ENCODE results near the gene MAPK8IP2. TPM values are rescaled to one million over a fixed set of nuclear protein-coding genes. Genes with fewer than 3 reads are reported as not detected.
A peak's percentile ranks its signal among the peaks of the same experiment; 100 is the strongest.

The MAPK8IP2 gene
- total and polyA plus RNA-seq, 10 of the 15 experiments (the other 5 are each of a cell fraction or from before 2014, with no cell fraction given) = 0.01 to 0.13 (median 0.06) TPM; not detected in 4

DNA sequence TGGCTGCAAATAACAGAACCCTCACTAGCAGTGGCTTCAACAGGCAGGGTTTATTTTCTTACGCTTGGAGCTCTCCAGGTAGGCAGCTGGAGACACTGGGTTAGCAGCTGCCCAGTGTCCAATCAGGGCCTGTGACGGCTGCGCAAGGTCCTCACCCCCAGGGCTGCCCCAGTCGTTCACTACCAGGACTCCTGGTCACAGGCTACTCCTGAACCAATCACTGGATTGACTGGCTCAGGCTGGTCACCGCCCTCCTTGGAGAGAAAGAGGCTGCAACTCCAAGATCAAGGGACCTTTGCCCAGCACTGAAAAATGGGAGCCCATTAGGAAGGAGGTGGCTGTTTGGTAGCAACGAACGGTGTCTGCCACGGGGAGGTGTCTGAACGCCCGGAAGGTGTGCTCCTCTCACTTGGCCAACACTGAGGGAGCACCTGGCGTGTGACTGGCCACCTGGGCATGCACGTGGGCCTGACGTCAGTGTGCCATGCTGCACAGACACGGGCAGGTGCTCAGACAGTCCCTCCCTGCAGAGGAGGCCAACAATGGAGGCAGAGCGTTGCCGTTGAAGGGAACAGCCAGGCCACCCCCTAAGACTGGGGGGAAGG lies 22.2 kb downstream of the MAPK8IP2 start:
- H3K36me3 ChIP-seq (ENCODE audit: control insufficient read depth in 2 of 2, insufficient read depth in 2 of 2, low read length in 1 of 2) = no peaks in the 10 kb centered on the region; a peak in 2 of 4 replicates
- BruUV-seq (replicated peaks) = no TSS peak
- H3K27ac ChIP-seq (ENCODE audit: control insufficient read depth, insufficient read depth) = peak overlapping the region; percentile 97
- 82% methylated on average over 15 of the region's 16 CpGs for WGBS (ENCODE audit: insufficient coverage, insufficient replicate concordance, low lambda C conversion rate, missing lambda C conversion rate)
- peaks cover 10% of the 10 kb centered on the region for H3K79me2 ChIP-seq (ENCODE audit: control insufficient read depth, insufficient read depth, low read length)
- POLR2A ChIA-PET = interaction anchor here (0.9 to 1.3 kb wide), 2 partner anchors 82 to 95 kb away, joined by 3 to 4 read pairs; no protein-coding TSS in a partner anchor
- H3K4me2 ChIP-seq (ENCODE audit: control insufficient read depth, insufficient read depth) = peak overlapping the region; percentile 100
- H3K27me3 ChIP-seq (replicated peaks in 1 of 2; ENCODE audit: control insufficient read depth in 2 of 2, insufficient read depth in 2 of 2, low read length in 1 of 2) = no peaks in the 10 kb centered on the region
- no peaks in the 10 kb centered on the region for H4K20me1 ChIP-seq (ENCODE audit: control insufficient read depth, insufficient read depth)
- FAIRE-seq (no peak), ATAC-seq (no peak), DNase-seq (ENCODE audit: low read depth, low spot score) (no peak)
- CTCF ChIA-PET = interaction anchor here (0.8 to 3.3 kb wide), 9 partner anchors 11 to 309 kb away, joined by 3 to 32 read pairs (median 9); partner anchors contain the start of genes SCO2 and SYCE3
- SMC1A ChIA-PET (ENCODE audit: uncharacterized antibody, unreplicated experiment) = interaction anchor here (1.0 to 2.0 kb wide), 4 partner anchors 10 to 97 kb away, joined by 3 to 10 read pairs (median 5); partner anchors contain the start of gene SCO2
- H3K9ac ChIP-seq (ENCODE audit: control insufficient read depth, insufficient read depth, low read length) = peak overlapping the region; percentile 84
- intact Hi-C loops (cut with micrococcal nuclease; ENCODE audit: unreplicated experiment) (loop anchor here (5.0 kb wide), 3 partner anchors 69 to 381 kb away; no protein-coding TSS in a partner anchor), in situ Hi-C loops (cut with MboI) (loop anchor here (5.0 kb wide), 1 partner anchor 96 kb away; the partner anchor contains the start of gene SCO2)
- TF ChIP-seq CHD2 (IDR thresholded peaks at IDR 0.05; ENCODE audit: borderline replicate concordance, low read depth, low read length) = no peak
- H3K9me3 ChIP-seq (replicated peaks; ENCODE audit: control insufficient read depth, insufficient read depth, low read length) = no peaks in the 10 kb centered on the region
- peak overlapping the region; percentile 87; the same call in 1 of the 2 replicates for H2AFZ ChIP-seq (ENCODE audit: control insufficient read depth, low read depth, low read length)
- RAD21 ChIA-PET (ENCODE audit: unreplicated experiment) = interaction anchor here (2.3 to 4.0 kb wide), 5 partner anchors 75 to 281 kb away, joined by 9 to 43 read pairs (median 22); partner anchors contain the start of genes LMF2, NCAPH2 and SCO2
- H3K4me3 ChIP-seq = no peak overlapping the region
- H3K4me1 ChIP-seq (ENCODE audit: control insufficient read depth, insufficient read depth, low read length) = peaks cover 28% of the 10 kb centered on the region

DNA sequence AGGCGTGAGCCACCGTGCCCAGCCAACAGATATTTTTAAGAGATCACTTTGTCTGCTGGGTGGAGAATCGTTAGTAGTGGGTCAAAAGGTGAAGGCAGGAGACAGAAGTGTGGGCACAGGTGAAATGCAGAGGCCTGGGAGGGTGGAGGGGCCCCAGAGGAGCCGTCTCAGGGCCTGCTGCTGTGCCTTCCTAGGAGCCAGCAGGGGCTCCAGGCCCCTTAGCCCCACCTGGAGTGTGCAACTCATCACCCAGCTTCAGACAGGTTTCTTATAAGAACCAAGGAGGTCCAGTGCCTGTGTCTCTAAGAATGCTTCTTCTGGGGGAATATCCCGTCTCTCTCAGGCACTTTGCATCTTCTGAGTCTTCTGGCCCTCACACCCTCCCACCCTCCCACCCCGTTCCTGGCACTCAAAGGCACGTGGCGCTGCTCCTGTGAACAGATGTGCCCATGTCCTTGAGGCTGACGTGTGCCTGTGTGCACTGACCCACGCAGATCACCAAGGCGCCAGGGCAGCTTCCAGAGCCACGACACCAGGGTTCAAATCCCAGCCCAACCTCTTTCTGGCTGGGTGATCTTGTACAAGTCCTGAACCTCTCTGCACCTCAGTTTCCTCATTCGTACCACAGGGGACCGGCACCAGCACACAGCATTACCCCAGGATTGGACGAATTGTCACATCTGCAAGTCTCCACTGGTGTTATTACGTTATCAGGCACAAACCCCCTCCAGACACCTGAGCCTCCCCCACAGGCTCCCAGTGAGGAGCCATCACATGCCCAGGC lies 23.9 kb downstream of the MAPK8IP2 start:
- Histone ChIP-seq H3K4me3 (no peak overlapping the region), H4K20me1 (ENCODE audit: control insufficient read depth, insufficient read depth) (no peaks in the 10 kb centered on the region), H3K4me2 (ENCODE audit: control insufficient read depth, insufficient read depth) (no peak overlapping the region), H3K9me3 (replicated peaks; ENCODE audit: control insufficient read depth, insufficient read depth, low read length) (no peaks in the 10 kb centered on the region), H3K4me1 (ENCODE audit: control insufficient read depth, insufficient read depth, low read length) (peaks cover 33% of the 10 kb centered on the region), H3K27me3 (replicated peaks in 1 of 2; ENCODE audit: control insufficient read depth in 2 of 2, insufficient read depth in 2 of 2, low read length in 1 of 2) (no peaks in the 10 kb centered on the region), H3K79me2 (ENCODE audit: control insufficient read depth, insufficient read depth, low read length) (peaks cover 11% of the 10 kb centered on the region), H3K27ac (ENCODE audit: control insufficient read depth, insufficient read depth) (no peak overlapping the region), H3K36me3 (ENCODE audit: control insufficient read depth in 2 of 2, insufficient read depth in 2 of 2, low read length in 1 of 2) (no peaks in the 10 kb centered on the region; a peak in 2 of 4 replicates), H2AFZ (ENCODE audit: control insufficient read depth, low read depth, low read length) (no peak overlapping the region), H3K9ac (ENCODE audit: control insufficient read depth, insufficient read depth, low read length) (no peak overlapping the region)
- POLR2A ChIA-PET = no interaction called here
- CTCF ChIA-PET = no interaction called here
- FAIRE-seq (no peak), ATAC-seq (no peak), DNase-seq (ENCODE audit: low read depth, low spot score) (no peak)
- BruUV-seq (replicated peaks) = no TSS peak
- intact Hi-C loops (cut with micrococcal nuclease; ENCODE audit: unreplicated experiment) = loop anchor here (5.0 kb wide), 3 partner anchors 68 to 382 kb away; no protein-coding TSS in a partner anchor
- TF ChIP-seq, protein P1, sequence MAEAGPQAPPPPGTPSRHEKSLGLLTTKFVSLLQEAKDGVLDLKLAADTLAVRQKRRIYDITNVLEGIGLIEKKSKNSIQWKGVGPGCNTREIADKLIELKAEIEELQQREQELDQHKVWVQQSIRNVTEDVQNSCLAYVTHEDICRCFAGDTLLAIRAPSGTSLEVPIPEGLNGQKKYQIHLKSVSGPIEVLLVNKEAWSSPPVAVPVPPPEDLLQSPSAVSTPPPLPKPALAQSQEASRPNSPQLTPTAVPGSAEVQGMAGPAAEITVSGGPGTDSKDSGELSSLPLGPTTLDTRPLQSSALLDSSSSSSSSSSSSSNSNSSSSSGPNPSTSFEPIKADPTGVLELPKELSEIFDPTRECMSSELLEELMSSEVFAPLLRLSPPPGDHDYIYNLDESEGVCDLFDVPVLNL (IDR thresholded peaks at IDR 0.05; ENCODE audit: low read depth, low read length) = no peak
- no peak for TF ChIP-seq ZNF274 (IDR thresholded peaks at IDR 0.05; ENCODE audit: insufficient read depth, insufficient read length)
- TF ChIP-seq RAD51 (IDR thresholded peaks at IDR 0.05) = no peak
- TF ChIP-seq CREB1 (IDR thresholded peaks at IDR 0.05; ENCODE audit: low read depth) = no peak
- TF ChIP-seq MTA2 (IDR thresholded peaks at IDR 0.05; ENCODE audit: low read depth) = no peak
- no peak for TF ChIP-seq PML (IDR thresholded peaks at IDR 0.05; ENCODE audit: low read length)
- no peak for TF ChIP-seq SREBF2 (IDR thresholded peaks at IDR 0.05; ENCODE audit: low read length)
- in situ Hi-C loops (cut with MboI) = loop anchor here (5.0 kb wide), 1 partner anchor 97 kb away; the partner anchor contains the start of gene SCO2
- 72% methylated on average over 11 of the region's 16 CpGs for WGBS (ENCODE audit: insufficient coverage, insufficient replicate concordance, low lambda C conversion rate, missing lambda C conversion rate)
- RAD21 ChIA-PET (ENCODE audit: unreplicated experiment) = no interaction called here
- SMC1A ChIA-PET (ENCODE audit: uncharacterized antibody, unreplicated experiment) = no interaction called here
